Measurements from ENCODE around the gene IFIT3. TPM values are rescaled to one million over a fixed set of nuclear protein-coding genes. Genes with fewer than 3 reads are reported as not detected.
"Not testable (repeated sequence)": the region's sequence is repeated elsewhere in the genome, so short reads cannot be mapped to it uniquely, and the experiment has no call there.

The IFIT3 gene
- total and polyA plus RNA-seq, 7 donors = 4.9 to 36.1 (median 9.4) TPM

DNA sequence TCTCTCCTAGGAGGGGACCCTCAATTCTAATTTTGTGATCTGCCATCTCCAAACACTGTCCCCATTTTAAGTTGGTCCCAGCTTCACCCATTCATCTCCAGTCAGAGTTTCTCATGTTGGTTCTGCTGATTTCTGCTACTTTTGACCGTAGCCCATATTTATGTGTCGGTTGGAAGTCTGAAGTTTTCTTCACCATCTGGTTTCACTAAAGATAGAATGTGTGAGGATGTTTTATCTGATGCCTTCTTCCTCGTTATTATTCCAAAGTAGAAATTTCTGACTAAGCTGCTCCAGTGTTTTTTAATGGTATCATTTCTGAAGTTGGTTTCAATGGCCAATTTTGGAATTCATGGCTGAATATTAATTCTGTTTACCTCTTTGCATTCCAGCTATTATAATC is 47.3 kb upstream of the IFIT3 start:
- no peak for DNase-seq
- peaks cover 0 to 64% (median 51%) of the 10 kb centered on the region in 4 donors for H3K4me1 ChIP-seq
- H3K36me3 ChIP-seq = no peaks in the 10 kb centered on the region
- no peaks in the 10 kb centered on the region for H3K27me3 ChIP-seq
- 92 to 94% methylated on average over 3 of the region's 3 CpGs for WGBS, 2 donors
- H3K27ac ChIP-seq = peak overlapping the region in 1 of 4 donors; percentile 86
- no peak overlapping the region for H3K4me3 ChIP-seq
- intact Hi-C loops (cut with DNase I) = no loop called here
- TF ChIP-seq POLR2AphosphoS5 (IDR thresholded peaks at IDR 0.05) (no peak), EP300 (IDR thresholded peaks at IDR 0.05) (no peak), POLR2A (IDR thresholded peaks at IDR 0.05) (no peak)
- TF ChIP-seq, protein P1, sequence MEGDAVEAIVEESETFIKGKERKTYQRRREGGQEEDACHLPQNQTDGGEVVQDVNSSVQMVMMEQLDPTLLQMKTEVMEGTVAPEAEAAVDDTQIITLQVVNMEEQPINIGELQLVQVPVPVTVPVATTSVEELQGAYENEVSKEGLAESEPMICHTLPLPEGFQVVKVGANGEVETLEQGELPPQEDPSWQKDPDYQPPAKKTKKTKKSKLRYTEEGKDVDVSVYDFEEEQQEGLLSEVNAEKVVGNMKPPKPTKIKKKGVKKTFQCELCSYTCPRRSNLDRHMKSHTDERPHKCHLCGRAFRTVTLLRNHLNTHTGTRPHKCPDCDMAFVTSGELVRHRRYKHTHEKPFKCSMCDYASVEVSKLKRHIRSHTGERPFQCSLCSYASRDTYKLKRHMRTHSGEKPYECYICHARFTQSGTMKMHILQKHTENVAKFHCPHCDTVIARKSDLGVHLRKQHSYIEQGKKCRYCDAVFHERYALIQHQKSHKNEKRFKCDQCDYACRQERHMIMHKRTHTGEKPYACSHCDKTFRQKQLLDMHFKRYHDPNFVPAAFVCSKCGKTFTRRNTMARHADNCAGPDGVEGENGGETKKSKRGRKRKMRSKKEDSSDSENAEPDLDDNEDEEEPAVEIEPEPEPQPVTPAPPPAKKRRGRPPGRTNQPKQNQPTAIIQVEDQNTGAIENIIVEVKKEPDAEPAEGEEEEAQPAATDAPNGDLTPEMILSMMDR (IDR thresholded peaks at IDR 0.05) = no peak
- no peaks in the 10 kb centered on the region for H3K9me3 ChIP-seq

DNA sequence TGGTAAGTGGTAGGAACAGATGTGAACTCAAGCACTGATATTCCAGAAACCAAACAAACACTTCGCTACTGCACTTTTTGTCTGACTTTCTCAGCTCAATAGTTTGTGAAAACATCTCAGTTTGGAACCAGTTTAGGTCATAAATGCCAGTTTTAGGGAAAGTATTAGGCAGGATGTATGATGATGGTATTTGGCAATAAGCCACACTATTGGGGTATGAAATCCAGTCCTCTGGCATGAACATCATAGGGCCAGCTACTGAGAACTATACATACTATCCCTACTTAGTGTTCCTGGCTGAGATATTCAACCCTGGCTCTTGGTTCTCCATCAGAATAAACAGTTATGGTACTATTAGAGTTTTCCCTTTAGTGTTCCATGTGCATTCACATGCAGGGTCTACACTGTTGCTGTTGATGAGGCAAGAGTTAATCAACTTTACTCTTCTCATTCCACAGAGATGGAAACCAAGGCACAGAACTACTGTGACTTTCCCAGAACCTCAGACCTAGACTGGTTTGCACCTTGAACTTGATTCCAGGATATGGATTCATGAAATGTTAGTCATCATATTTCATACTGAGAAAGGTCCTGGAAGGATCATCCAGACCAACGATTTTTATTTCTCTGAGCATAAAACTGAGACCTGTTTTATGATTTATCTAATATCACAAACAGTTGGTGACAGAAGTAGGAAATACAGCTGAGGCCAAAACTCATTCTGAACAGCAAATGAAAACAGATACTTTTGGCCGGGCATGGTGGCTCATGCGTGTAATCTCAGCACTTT is 46.0 kb upstream of the IFIT3 start:
- Histone ChIP-seq H3K36me3 (no peaks in the 10 kb centered on the region), H3K9me3 (no peaks in the 10 kb centered on the region), H3K4me1 (peaks cover 0 to 57% (median 51%) of the 10 kb centered on the region in 4 donors), H3K27ac (peak overlapping the region in 1 of 4 donors; percentile 86), H3K4me3 (no peak overlapping the region), H3K27me3 (no peaks in the 10 kb centered on the region)
- 72 to 82% methylated on average over 4 of the region's 4 CpGs for WGBS, 2 donors
- TF ChIP-seq EP300 (IDR thresholded peaks at IDR 0.05) (no peak), POLR2AphosphoS5 (IDR thresholded peaks at IDR 0.05) (no peak), POLR2A (IDR thresholded peaks at IDR 0.05) (no peak)
- TF ChIP-seq, protein P1 (IDR thresholded peaks at IDR 0.05) = no peak
- intact Hi-C loops (cut with DNase I) = no loop called here
- DNase-seq = no peak

DNA sequence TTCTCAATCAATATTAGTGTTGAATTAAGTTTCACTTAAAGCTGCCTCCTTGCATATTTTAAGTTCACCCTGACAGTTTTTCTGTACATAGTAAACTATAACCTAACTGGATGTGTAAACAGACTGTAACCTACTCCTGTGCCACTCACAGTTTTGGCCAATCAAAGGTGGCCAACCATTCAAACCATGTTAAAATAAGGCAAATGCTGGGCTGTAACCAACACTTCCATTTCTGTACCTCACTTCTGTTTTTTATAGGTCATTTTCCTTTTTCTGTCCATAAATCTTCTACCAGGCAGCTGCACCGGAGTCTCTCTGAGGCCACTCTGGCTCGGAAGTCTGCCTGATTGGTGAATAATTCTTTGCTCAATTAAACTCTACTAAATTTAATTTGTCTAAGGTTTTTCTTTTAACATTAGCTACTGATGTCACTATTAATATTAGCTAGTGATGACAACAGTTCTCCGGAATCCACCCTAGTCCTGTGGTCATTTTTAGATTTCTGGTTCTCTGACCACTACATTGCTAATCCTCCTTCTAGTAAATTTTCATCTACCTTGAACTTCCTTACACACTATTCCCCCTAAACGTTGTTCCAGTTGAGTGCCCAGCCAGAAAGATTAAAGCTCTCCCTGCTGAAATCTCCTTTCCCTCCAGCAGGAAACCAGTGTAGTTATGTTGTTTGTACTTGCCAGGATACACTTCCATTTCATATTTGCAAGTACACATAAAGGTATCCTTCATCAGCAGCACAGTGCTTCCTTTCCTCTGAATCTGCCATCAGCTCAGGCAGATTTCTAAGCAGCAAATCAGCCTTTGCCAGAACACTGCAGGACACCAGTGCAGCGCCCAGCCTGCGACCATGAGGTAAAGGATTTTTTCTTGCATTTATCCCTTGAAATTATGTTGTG is 44.5 kb upstream of the IFIT3 start:
- peak overlapping the region in 3 of 4 donors; percentile 12 to 25 (median 19) for H3K4me3 ChIP-seq
- H3K4me1 ChIP-seq = peaks cover 0 to 45% (median 40%) of the 10 kb centered on the region in 4 donors
- no peaks in the 10 kb centered on the region for H3K9me3 ChIP-seq
- H3K27ac ChIP-seq = peak overlapping the region; percentile 75 to 86 (median 79)
- TF ChIP-seq, protein P1 (IDR thresholded peaks at IDR 0.05) = peak in 1 of 4 experiments; percentile 24
- TF ChIP-seq EP300 (IDR thresholded peaks at IDR 0.05) = no peak
- TF ChIP-seq POLR2AphosphoS5 (IDR thresholded peaks at IDR 0.05) = no peak
- no peak for DNase-seq
- intact Hi-C loops (cut with DNase I) = no loop called here
- 56 to 71% methylated on average over 6 of the region's 6 CpGs for WGBS, 2 donors
- no peaks in the 10 kb centered on the region for H3K36me3 ChIP-seq
- no peaks in the 10 kb centered on the region for H3K27me3 ChIP-seq

DNA sequence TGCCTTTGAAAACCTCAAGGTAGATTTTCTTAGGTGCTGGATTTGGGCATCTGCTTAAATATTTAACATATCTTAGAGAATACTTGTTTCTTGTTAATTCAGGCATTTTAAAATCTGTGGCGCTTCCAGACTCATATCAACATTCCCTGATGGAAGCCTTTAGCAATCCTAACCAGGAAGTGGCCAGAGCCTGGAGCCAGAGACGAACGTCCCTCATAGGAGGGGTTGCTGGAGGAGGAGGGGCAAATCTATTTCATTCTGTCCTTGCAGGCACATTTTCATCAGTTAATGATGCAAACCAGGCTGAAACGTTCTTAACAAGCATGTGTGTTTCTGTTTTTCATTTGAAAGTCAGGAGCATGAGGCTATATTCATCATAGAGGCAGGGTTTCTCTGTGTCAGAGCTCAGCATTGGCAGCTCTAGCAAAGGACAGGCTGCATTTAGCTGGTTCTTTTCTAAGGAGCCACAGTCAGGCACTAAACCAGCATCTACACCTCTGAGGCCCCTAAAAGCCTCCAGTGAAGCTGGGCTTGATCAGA is 43.8 kb upstream of the IFIT3 start:
- Histone ChIP-seq H3K9me3 (no peaks in the 10 kb centered on the region), H3K36me3 (no peaks in the 10 kb centered on the region), H3K4me1 (peaks cover 0 to 38% (median 35%) of the 10 kb centered on the region in 4 donors), H3K4me3 (peak overlapping the region in 3 of 4 donors; percentile 12 to 25 (median 19)), H3K27me3 (no peaks in the 10 kb centered on the region), H3K27ac (peak overlapping the region; percentile 75 to 86 (median 79))
- intact Hi-C loops (cut with DNase I) = no loop called here
- WGBS, 2 donors = 19 to 51% methylated on average over 4 of the region's 4 CpGs
- DNase-seq = peak; percentile 92
- TF ChIP-seq POLR2AphosphoS5 (IDR thresholded peaks at IDR 0.05) (peak; percentile 42 to 78 (median 66)), EP300 (IDR thresholded peaks at IDR 0.05) (peak in 1 of 4 donors; percentile 43), POLR2A (IDR thresholded peaks at IDR 0.05) (no peak)
- TF ChIP-seq, protein P1 (IDR thresholded peaks at IDR 0.05) = no peak

DNA sequence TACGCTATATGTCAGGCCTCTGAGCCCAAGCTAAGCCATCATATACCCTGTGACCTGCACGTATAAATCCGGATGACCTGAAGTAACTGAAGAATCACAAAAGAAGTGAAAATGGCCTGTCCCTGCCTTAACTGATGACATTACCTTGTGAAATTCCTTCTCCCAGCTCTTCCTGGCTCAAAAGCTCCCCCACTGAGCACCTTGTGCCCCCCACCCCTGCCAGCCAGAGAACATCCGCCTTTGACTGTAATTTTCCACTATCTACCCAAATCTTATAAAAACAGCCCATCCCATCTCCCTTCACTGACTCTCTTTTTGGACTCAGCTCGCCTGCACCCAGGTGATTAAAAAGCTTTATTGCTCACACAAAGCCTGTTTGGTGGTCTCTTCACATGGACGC is 43.1 kb upstream of the IFIT3 start:
- H3K4me1 ChIP-seq = peaks cover 0 to 34% (median 30%) of the 10 kb centered on the region in 4 donors
- H3K4me3 ChIP-seq; DNase-seq; H3K9me3 ChIP-seq; H3K36me3 ChIP-seq; H3K27me3 ChIP-seq; intact Hi-C loops (cut with DNase I): not testable (repeated sequence)
- H3K27ac ChIP-seq = peak overlapping the region; percentile 75 to 86 (median 79)
- 89 to 94% methylated on average over 6 of the region's 6 CpGs for WGBS, 2 donors

DNA sequence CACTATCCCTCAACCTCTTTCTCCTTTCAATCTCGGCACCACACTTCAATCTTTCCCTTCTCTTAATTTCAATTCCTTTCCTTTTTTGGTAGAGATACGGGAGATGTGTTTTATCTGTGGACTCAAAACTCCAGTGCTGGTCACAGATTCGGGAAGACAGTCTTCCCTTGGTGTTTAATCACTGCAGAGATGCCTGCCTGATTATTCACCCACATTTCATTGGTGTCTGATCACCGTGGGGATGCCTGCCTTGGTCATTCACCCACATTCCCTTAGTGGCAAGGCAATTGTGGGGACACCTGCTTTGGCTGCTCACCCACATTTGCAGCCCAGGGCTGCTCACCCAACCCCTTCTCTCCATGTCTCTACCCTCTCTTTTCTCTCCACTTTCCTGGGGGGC is 42.5 kb upstream of the IFIT3 start:
- H3K4me3 ChIP-seq; H3K9me3 ChIP-seq; intact Hi-C loops (cut with DNase I); H3K27me3 ChIP-seq; DNase-seq; H3K36me3 ChIP-seq: not testable (repeated sequence)
- H3K4me1 ChIP-seq = peaks cover 0 to 34% (median 30%) of the 10 kb centered on the region in 4 donors
- H3K27ac ChIP-seq = peak overlapping the region; percentile 75 to 86 (median 79)
- WGBS, 2 donors = 80 to 82% methylated on average over 4 of the region's 4 CpGs
